Thoracic aorta (tissue), 2 donors: ENCODE data around the gene PKD2L2. TPM values are rescaled to one million over a fixed set of nuclear protein-coding genes. Genes with fewer than 3 reads are reported as not detected.

Experiments used
- ATAC-seq: fragments of 150-250 bp; one replicate; pipeline ENCODE4 v1.8.0; 2017; ENCODE audit warnings: low read depth; ENCODE audit not compliant: insufficient number of reproducible peaks, low FRiP score
- DNase-seq: peaks from one replicate; pipeline ENCODE4 v3.0.0-alpha.2; 2020; ENCODE audit warnings: low spot score
- H3K27ac ChIP-seq, 2 donors: fragments of 200-600 bp; sonication (generic); 1 replicate in 1 of 2; 2 replicates in 1 of 2; pipeline ENCODE4 v1.5.1; 2016; ENCODE audit warnings: mild to moderate bottlenecking in 2 of 2, moderate library complexity in 2 of 2
- H3K27me3 ChIP-seq: fragments of 200-600 bp; sonication (generic); replicated peaks from 2 replicates; pipeline ENCODE4 v1.6.0; 2016; ENCODE audit warnings: mild to moderate bottlenecking; ENCODE audit not compliant: insufficient read depth
- H3K36me3 ChIP-seq: fragments of 200-600 bp; sonication (generic); one replicate; pipeline ENCODE4 v1.5.1; 2016
- H3K4me1 ChIP-seq, 2 donors: fragments of 200-600 bp; sonication (generic); 1 replicate in 1 of 2; 2 replicates in 1 of 2; pipeline versions ENCODE4 v1.5.1 to v1.6.0; 2016; ENCODE audit warnings: low read depth in 2 of 2, mild to moderate bottlenecking in 1 of 2; ENCODE audit not compliant: control insufficient read depth in 1 of 2
- H3K4me3 ChIP-seq: fragments of 200-600 bp; sonication (generic); 2 replicates; pipeline ENCODE4 v1.5.1; 2016; ENCODE audit warnings: mild to moderate bottlenecking
- H3K9me3 ChIP-seq: fragments of 200-600 bp; sonication (generic); 2 replicates; pipeline ENCODE4 v1.5.1; 2016
- CTCF ChIP-seq: fragments of 200-600 bp; sonication (generic); IDR thresholded peaks from one replicate; pipeline ENCODE4 v1.5.1; 2019; ENCODE audit warnings: antibody characterized with exemption
- total RNA-seq, 2 donors: library from RNA; depleted of rRNA; stranded (reverse); fragments of >200 nt; gene quantifications; one replicate each; pipeline versions ENCODE4 v1.1.0 to v1.2.3, GENCODE V29; 2016

Gene PKD2L2
- total RNA-seq, 2 donors from 2014 or later = not detected

GRCh38 chr5:137888466-137888862 lies 793 bp upstream of the PKD2L2 start:
- no peaks in the 10 kb centered on the region for H3K27me3 ChIP-seq
- no peak for TF ChIP-seq CTCF
- H3K4me1 ChIP-seq = peaks cover 5 to 26% of the 10 kb centered on the region in 2 donors
- no peaks in the 10 kb centered on the region for H3K9me3 ChIP-seq
- no peaks in the 10 kb centered on the region for H3K36me3 ChIP-seq
- DNase-seq (no peak), ATAC-seq (no peak)
- peak overlapping the region; percentile 76 for H3K4me3 ChIP-seq
- peak overlapping the region; percentile 78 to 89 for H3K27ac ChIP-seq

DNA sequence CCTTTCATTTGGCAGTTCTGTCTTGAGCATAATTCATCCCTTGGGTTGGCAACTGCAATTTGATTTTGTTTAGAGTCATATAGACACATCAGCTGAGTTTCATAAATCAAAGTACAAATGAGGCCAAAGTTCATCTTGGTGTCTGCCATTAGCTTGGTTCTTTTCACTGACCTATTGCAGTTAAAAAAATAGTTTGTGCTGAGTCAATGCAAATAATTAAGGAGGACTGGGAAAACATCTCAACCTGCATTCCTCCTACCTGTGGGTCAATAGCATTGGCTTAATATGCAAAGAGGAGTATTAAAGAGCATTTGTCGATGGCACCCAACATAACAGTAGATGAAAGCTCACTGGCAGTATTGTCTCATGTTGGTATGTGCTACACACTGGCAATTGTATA lies 1.6 kb downstream of the PKD2L2 start:
- H3K4me3 ChIP-seq = no peak overlapping the region
- H3K27ac ChIP-seq = no peak overlapping the region
- H3K27me3 ChIP-seq = no peaks in the 10 kb centered on the region
- H3K36me3 ChIP-seq = no peaks in the 10 kb centered on the region
- no peak for TF ChIP-seq CTCF
- DNase-seq = no peak
- peaks cover 5 to 28% of the 10 kb centered on the region in 2 donors for H3K4me1 ChIP-seq
- no peaks in the 10 kb centered on the region for H3K9me3 ChIP-seq
- ATAC-seq = no peak

GRCh38 chr5:137891849-137892248 lies 2.6 kb downstream of the PKD2L2 start:
- Histone ChIP-seq H3K4me1 (peaks cover 5 to 28% of the 10 kb centered on the region in 2 donors), H3K4me3 (no peak overlapping the region), H3K27me3 (no peaks in the 10 kb centered on the region), H3K27ac (no peak overlapping the region), H3K9me3 (no peaks in the 10 kb centered on the region), H3K36me3 (no peaks in the 10 kb centered on the region)
- DNase-seq (no peak), ATAC-seq (no peak)
- TF ChIP-seq CTCF = peak; percentile 25

DNA sequence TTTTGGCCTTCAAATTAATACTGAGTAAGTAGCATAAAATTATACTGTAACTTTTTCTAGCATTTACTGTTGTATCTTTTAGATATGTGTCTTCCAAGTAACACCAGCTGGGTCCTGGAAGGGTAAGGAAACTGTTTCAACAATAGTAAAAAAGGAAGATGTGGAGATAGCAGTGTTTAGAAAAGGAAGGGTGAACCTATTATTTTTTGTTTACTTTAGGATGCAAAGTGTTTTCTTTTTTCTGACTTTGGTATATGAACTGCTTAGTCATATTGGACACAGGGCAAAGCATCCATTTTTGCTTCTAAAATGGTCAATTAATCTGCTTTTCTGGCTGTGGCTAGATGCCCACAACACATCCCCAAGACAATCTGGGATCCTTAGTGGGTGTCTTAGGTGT lies 5.3 kb downstream of the PKD2L2 start:
- H3K9me3 ChIP-seq = no peaks in the 10 kb centered on the region
- ATAC-seq (no peak), DNase-seq (no peak)
- no peak overlapping the region for H3K27ac ChIP-seq
- H3K27me3 ChIP-seq = no peaks in the 10 kb centered on the region
- no peaks in the 10 kb centered on the region for H3K36me3 ChIP-seq
- H3K4me1 ChIP-seq = peaks cover 0 to 7% of the 10 kb centered on the region in 2 donors
- TF ChIP-seq CTCF = no peak
- no peak overlapping the region for H3K4me3 ChIP-seq

- no peak for TF ChIP-seq CTCF
- Histone ChIP-seq H3K9me3 (no peaks in the 10 kb centered on the region), H3K4me3 (no peak overlapping the region), H3K4me1 (peaks cover 3 to 4% of the 10 kb centered on the region in 2 donors), H3K27ac (no peak overlapping the region), H3K36me3 (no peaks in the 10 kb centered on the region), H3K27me3 (no peaks in the 10 kb centered on the region)
- DNase-seq = no peak
- no peak for ATAC-seq
Measured at GRCh38 chr5:137896560-137896959, 7.3 kb downstream of the PKD2L2 start.
